Effector memory CD4-positive, alpha-beta T cell (primary cell): Measurements from ENCODE around the gene WDR27.
"Not testable (repeated sequence)": the region's sequence is repeated elsewhere in the genome, so short reads cannot be mapped to it uniquely, and the experiment has no call there.

ENCODE experiments used
- DNase-seq, 3 donors: peaks; one replicate each; pipeline ENCODE4 v3.0.0-alpha.2; 2020
- H3K27ac ChIP-seq: 2 replicates; pipeline ENCODE4 v1.7.0; 2013; ENCODE audit warnings: mild to moderate bottlenecking, low read length, moderate library complexity; ENCODE audit not compliant: insufficient read depth, poor library complexity, severe bottlenecking
- H3K27me3 ChIP-seq: replicated peaks from 2 replicates; pipeline ENCODE4 v1.7.0; 2013; ENCODE audit warnings: mild to moderate bottlenecking, low read length; ENCODE audit not compliant: insufficient read depth, control insufficient read depth, poor library complexity, severe bottlenecking
- H3K36me3 ChIP-seq: 2 replicates; pipeline ENCODE4 v1.7.0; 2013; ENCODE audit warnings: mild to moderate bottlenecking, low read length, moderate library complexity; ENCODE audit not compliant: control insufficient read depth, insufficient read depth
- H3K4me1 ChIP-seq: 2 replicates; pipeline ENCODE4 v1.7.0; 2013; ENCODE audit warnings: low read length, mild to moderate bottlenecking; ENCODE audit not compliant: control insufficient read depth, insufficient read depth, poor library complexity, severe bottlenecking
- H3K4me3 ChIP-seq: 2 replicates; pipeline ENCODE4 v1.7.0; 2013; ENCODE audit warnings: low read length, low read depth, mild to moderate bottlenecking; ENCODE audit not compliant: insufficient read depth, poor library complexity, severe bottlenecking
- H3K9me3 ChIP-seq: 2 replicates; pipeline ENCODE4 v1.7.0; 2013; ENCODE audit warnings: mild to moderate bottlenecking, low read length, moderate library complexity; ENCODE audit not compliant: control insufficient read depth

The WDR27 gene

DNA sequence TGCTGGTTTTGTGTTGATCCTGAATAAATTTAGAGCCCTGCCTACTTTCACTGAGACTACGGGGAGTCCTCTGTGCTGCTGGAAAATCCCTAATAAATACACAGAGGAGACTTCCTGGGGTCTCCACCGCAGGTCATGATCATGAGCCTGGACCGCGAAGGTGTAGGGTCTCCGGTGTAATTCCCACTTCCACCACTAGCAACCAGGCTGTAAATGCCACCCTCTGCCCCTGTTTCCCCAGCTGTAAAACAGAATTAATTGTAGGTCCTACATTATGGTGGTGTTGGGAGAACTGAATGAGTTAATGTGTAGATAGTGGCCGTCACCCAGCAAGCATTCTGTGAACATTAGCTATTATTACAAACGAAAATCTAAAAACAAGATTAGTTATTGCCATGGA lies 256.6 kb downstream of the WDR27 start:
- no peaks in the 10 kb centered on the region for H3K4me1 ChIP-seq
- no peak overlapping the region for H3K27ac ChIP-seq
- no peaks in the 10 kb centered on the region for H3K36me3 ChIP-seq
- no peak for DNase-seq
- H3K27me3 ChIP-seq: no peaks in the 10 kb centered on the region
- H3K4me3 ChIP-seq: no peak overlapping the region
- H3K9me3 ChIP-seq: no peaks in the 10 kb centered on the region

DNA sequence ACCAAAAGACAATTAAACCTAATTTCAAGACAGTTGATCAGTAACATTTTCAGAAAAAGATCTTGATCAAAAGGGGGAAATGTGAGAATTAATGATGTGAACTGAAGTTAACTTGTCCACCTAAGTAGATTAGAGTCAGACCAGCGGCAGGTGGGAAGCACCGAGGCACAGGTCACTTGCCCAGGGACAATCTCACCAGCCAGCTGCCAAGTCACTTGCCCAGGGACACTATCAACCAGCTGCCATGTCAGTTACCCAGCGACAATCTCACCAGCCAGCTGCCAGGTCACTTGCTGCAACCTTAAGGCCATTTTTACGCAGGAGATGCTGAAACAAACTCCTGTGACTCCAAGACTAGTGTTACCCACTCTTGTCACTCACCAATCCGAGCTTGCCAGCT lies 260.5 kb downstream of the WDR27 start:
- H3K27me3 ChIP-seq: no peaks in the 10 kb centered on the region
- no peaks in the 10 kb centered on the region for H3K9me3 ChIP-seq
- no peak overlapping the region for H3K27ac ChIP-seq
- H3K36me3 ChIP-seq: no peaks in the 10 kb centered on the region
- no peaks in the 10 kb centered on the region for H3K4me1 ChIP-seq
- no peak overlapping the region for H3K4me3 ChIP-seq
- DNase-seq: no peak

DNA sequence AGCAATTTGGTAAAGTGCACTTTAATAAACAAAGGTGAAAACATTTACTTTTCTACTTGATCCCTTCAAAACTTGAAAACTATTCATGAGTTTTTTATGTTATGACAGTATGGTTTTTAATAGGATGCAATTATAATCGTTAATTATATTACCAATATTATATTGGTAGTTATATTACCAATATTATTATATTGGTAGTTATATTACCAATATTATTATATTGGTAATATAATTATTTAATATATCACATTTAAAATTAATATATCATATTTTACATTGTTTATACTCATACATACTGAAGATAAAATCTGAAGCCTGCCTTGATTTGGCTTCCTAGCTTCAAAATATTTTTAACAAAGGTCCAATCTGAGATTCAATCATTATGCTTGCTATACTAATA lies 262.1 kb downstream of the WDR27 start:
- no peak for DNase-seq
- H3K4me1 ChIP-seq: no peaks in the 10 kb centered on the region
- no peak overlapping the region for H3K4me3 ChIP-seq
- H3K27ac ChIP-seq: no peak overlapping the region
- H3K27me3 ChIP-seq: no peaks in the 10 kb centered on the region
- no peaks in the 10 kb centered on the region for H3K9me3 ChIP-seq
- H3K36me3 ChIP-seq: no peaks in the 10 kb centered on the region

DNA sequence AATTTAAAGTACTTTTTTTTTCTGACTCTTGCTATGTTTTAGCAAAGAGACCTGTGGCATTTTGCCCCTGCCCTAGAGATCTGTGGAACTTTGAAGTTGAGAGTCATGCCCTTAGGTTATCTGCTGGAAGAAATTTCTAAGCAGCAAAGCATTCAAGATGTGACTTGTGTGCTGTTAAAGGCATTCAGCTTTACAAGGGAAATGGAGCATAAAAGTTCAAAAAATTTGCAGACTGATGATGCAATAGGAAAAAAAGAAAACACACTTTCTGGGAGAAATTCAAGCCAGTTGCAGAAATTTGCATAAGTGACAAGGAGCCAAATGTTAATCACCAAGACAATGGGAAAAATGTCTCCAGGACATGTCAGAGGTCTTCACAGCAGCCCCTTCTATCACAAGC lies 267.3 kb downstream of the WDR27 start:
- not testable (repeated sequence) for H3K27me3 ChIP-seq, H3K27ac ChIP-seq, DNase-seq, H3K4me1 ChIP-seq, H3K36me3 ChIP-seq, H3K9me3 ChIP-seq, H3K4me3 ChIP-seq

DNA sequence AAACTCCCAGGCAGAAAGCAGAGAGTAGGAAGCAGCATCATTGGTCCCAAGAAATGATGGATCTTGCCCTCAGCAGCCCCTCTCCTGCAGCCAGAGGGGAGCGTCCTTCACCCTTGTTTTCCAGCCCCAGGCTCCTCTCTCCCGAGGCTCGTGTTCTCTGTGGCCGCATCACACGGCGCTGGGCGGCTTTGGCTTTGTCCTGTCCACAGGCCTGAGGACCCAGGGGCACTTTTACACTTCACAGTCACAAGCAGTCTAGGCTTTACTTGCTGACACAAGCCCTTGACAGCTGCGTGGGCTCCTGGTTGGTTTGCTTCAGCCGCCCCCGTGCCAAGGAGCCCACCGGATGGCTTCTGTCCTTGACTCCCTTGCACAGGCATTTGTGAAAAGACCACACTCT lies 272.8 kb downstream of the WDR27 start:
- no peak overlapping the region for H3K4me3 ChIP-seq
- H3K27me3 ChIP-seq: no peaks in the 10 kb centered on the region
- H3K36me3 ChIP-seq: no peaks in the 10 kb centered on the region
- no peaks in the 10 kb centered on the region for H3K4me1 ChIP-seq
- no peak overlapping the region for H3K27ac ChIP-seq
- no peak for DNase-seq
- no peaks in the 10 kb centered on the region for H3K9me3 ChIP-seq

DNA sequence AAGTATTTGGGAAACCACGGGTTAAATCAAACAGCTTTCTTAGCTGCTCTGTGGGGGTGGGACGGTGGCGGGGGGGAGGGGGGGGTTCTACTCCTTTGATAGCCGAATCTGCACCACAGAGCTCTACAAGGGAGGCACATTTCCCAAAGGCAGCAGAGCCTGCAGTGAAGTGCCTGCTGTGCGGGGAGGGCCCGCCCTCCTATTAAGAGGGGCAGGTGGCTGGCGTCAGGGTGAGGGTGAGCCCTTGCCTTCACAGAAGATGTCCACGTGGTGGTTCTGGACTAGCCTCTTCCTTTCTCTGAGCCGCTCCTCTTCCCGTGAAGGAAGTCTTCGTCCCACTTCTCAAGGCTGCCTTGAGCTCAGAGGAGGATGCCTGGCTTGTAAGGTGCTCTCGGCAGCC lies 273.3 kb downstream of the WDR27 start:
- Histone ChIP-seq H3K27ac (no peak overlapping the region), H3K36me3 (no peaks in the 10 kb centered on the region), H3K27me3 (no peaks in the 10 kb centered on the region), H3K4me1 (no peaks in the 10 kb centered on the region), H3K4me3 (no peak overlapping the region), H3K9me3 (no peaks in the 10 kb centered on the region)
- DNase-seq: no peak

DNA sequence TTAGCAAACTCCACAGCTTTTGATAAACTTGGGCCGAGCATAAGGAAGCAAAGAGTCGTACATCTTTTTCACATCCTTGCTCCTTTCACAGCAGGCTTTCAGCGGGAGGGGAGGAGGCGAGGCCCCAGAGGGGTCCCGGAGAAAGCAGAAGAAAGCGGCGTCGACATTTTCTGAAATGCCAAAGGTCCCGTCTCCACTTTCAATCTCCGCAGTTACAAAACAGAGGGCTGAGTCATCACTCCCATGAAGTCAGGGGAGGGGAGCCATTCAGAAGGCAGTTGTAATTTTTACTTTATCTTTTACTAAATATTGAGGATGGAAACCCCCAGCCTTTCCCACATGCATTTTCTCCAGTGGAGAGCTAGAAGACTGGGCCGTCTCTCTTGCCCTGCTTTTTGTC lies 274.0 kb downstream of the WDR27 start:
- no peak for DNase-seq
- Histone ChIP-seq H3K27me3 (no peaks in the 10 kb centered on the region), H3K9me3 (no peaks in the 10 kb centered on the region), H3K4me1 (no peaks in the 10 kb centered on the region), H3K4me3 (no peak overlapping the region), H3K36me3 (no peaks in the 10 kb centered on the region), H3K27ac (no peak overlapping the region)

DNA sequence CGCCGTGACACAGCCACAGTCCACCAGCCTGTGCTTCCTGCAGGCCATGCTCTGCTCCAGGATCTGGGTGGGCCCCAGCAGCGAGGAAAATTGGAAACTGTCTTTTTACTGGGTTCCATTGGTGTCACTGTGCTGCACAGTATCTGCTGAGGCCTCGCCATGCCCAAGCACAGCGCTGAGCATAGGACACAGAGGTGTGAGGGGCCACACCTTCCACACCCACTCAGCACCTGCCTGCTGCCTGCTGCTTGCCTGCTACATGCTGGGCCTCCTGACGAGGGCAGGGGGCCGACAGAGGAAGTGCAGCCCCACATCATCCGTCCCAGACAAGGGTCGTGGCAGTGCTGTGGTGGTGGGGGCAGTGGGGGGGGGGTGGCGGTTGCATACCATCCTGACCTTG lies 275.2 kb downstream of the WDR27 start:
- Histone ChIP-seq H3K4me3 (no peak overlapping the region), H3K4me1 (no peaks in the 10 kb centered on the region), H3K27me3 (no peaks in the 10 kb centered on the region), H3K36me3 (no peaks in the 10 kb centered on the region), H3K27ac (no peak overlapping the region), H3K9me3 (no peaks in the 10 kb centered on the region)
- no peak for DNase-seq

DNA sequence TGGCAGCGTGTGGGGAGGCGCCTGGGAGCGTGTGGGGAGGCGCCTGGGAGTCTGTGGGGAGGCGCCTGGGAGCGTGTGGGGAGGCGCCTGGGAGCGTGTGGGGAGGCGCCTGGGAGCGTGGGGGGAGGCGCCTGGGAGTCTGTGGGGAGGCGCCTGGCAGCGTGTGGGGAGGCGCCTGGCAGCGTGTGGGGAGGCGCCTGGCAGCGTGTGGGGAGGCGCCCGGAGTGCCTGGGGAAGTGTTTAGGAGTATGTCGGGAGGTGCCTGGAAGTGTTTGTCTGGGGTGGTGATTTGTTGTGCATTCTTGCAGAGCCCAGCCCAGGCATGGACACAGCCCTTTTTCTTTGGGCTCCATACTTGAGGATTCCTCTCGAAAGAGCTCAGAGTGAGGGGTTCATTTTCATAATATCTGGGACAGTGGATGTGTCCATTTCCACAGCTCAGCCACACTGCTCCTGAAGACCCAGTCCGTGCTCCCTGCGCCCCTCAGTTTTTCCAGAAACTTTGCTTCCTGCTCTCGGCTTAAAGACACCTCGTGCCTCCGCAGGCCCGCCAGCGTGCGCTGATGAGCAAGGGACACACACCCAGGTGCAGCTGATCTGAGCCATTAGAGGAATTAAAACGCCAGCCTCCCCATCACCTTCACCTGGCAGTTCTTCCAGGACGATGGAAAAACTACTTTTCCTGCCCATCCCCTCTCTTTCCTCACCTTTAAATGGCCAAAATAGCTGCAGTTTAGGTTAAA lies 276.0 kb downstream of the WDR27 start:
- DNase-seq: no peak
- no peak overlapping the region for H3K27ac ChIP-seq
- H3K9me3 ChIP-seq: no peaks in the 10 kb centered on the region
- H3K27me3 ChIP-seq: no peaks in the 10 kb centered on the region
- no peak overlapping the region for H3K4me3 ChIP-seq
- H3K36me3 ChIP-seq: no peaks in the 10 kb centered on the region
- no peaks in the 10 kb centered on the region for H3K4me1 ChIP-seq

DNA sequence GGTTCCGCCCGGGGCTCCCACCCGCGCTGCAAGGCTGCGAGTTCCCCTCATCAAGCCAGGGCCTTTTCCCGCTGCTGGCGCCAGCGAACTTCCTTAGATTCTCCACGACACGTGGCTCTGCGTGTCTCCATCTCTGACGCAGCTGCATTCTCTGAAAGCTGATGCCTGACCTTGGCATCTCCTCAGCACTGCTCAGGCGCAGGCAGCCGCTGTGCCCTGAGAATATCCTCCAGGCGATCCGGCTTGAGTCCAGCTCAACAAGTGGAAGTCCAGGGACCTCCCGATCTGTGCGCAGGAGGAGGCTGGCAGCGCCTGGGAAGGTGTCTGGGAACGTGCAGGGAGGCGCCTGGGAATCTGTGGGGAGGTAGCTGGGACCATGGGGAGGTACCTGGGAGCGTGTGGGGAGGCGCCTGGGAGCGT lies 277.0 kb downstream of the WDR27 start:
- Histone ChIP-seq H3K4me1 (no peaks in the 10 kb centered on the region), H3K36me3 (no peaks in the 10 kb centered on the region), H3K4me3 (no peak overlapping the region), H3K27me3 (no peaks in the 10 kb centered on the region), H3K27ac (no peak overlapping the region), H3K9me3 (no peaks in the 10 kb centered on the region)
- no peak for DNase-seq
